ENCODE data around the gene TMEM39A. TPM values are rescaled to one million over a fixed set of nuclear protein-coding genes. Genes with fewer than 3 reads are reported as not detected.

The TMEM39A gene
- total RNA-seq, 4 donors from 2014 or later, result 21.0 to 29.8 (median 27.5) TPM

DNA sequence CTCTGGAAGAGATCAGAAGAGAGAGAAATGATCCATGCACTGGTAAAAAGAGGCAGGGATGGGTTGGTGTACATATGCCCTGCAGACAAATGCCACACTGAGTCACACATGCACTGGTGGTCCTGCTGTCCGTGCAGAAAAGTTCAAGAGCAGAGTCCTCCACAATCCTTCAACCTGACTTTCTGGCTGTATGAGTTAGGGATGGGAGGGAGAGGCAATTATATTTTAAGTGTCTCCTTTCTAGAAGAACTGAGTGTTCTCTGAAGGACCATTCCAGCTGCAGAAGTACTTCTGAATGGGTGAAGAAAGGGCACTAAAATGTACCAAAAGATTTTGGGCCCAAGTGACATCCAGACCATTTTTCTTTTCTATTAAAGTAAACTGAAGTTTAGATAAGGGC, 26.4 kb downstream of the TMEM39A start:
- H3K4me1 ChIP-seq, result no peaks in the 10 kb centered on the region
- peaks cover 70% of the 10 kb centered on the region for H3K36me3 ChIP-seq
- H3K27ac ChIP-seq, result no peak overlapping the region
- TF ChIP-seq POLR2AphosphoS5 (IDR thresholded peaks at IDR 0.05) (no peak), EP300 (IDR thresholded peaks at IDR 0.05) (no peak), CTCF (IDR thresholded peaks at IDR 0.05) (no peak), POLR2A (IDR thresholded peaks at IDR 0.05) (no peak)
- no peaks in the 10 kb centered on the region for H3K27me3 ChIP-seq
- 100% methylated on average over 1 of the region's 1 CpG for WGBS
- DNase-seq (ENCODE audit: low spot score in 2 of 2), result no peak
- H3K4me3 ChIP-seq, result no peak overlapping the region
- no peaks in the 10 kb centered on the region for H3K9me3 ChIP-seq

GRCh38 chr3:119434703-119435102, 28.7 kb downstream of the TMEM39A start:
- H3K27me3 ChIP-seq, result no peaks in the 10 kb centered on the region
- 99% methylated on average over 4 of the region's 4 CpGs for WGBS
- no peaks in the 10 kb centered on the region for H3K4me1 ChIP-seq
- no peak overlapping the region for H3K4me3 ChIP-seq
- DNase-seq (ENCODE audit: low spot score in 2 of 2), result no peak
- H3K9me3 ChIP-seq, result peaks cover 10% of the 10 kb centered on the region
- H3K36me3 ChIP-seq, result peaks cover 83% of the 10 kb centered on the region
- H3K27ac ChIP-seq, result no peak overlapping the region
- no peak for TF ChIP-seq POLR2AphosphoS5 (IDR thresholded peaks at IDR 0.05)
- TF ChIP-seq EP300 (IDR thresholded peaks at IDR 0.05), result no peak
- TF ChIP-seq POLR2A (IDR thresholded peaks at IDR 0.05), result no peak
- TF ChIP-seq CTCF (IDR thresholded peaks at IDR 0.05), result no peak

DNA sequence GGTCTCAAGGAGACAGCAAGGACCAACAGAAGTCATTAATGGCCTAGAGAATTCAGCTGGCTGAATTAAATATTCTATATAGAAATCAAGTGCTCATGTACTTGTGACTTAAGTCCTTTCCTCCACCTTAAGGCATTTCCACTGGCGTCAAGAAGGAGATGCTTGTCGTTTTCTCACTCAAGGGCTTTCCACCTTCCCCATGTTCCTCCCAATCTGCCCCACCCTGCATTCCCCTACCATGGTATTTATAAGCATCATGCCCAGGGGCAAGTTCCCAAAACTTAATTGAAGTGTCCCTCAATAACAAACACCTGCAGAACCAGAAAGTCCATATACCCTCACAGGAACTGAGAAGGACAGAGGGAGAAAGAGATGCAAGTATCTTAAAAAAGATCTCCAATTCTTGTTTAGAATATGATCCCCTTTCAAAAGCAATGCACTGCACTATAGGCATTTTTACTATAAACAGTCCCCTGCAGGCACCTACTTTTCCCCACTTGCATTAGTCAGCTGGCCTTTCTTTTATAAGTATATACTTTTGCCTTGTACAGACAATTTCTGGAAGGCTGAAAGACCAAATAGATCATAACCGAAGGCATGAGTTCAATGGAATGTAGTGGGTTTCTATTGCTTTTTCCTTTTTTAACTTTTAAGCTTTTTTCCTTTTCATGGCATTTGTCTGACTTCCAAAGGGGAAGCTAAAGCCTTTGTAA, 29.6 kb downstream of the TMEM39A start:
- H3K27me3 ChIP-seq, result no peaks in the 10 kb centered on the region
- H3K27ac ChIP-seq, result no peak overlapping the region
- TF ChIP-seq EP300 (IDR thresholded peaks at IDR 0.05) (no peak), POLR2A (IDR thresholded peaks at IDR 0.05) (no peak), CTCF (IDR thresholded peaks at IDR 0.05) (no peak)
- peaks cover 19% of the 10 kb centered on the region for H3K9me3 ChIP-seq
- H3K4me3 ChIP-seq, result no peak overlapping the region
- H3K4me1 ChIP-seq, result no peaks in the 10 kb centered on the region
- DNase-seq (ENCODE audit: low spot score in 2 of 2), result no peak
- WGBS, result 88% methylated on average over 3 of the region's 3 CpGs
- H3K36me3 ChIP-seq, result peaks cover 91% of the 10 kb centered on the region

GRCh38 chr3:119428538-119428937, 34.9 kb downstream of the TMEM39A start:
- Histone ChIP-seq H3K27ac (no peak overlapping the region), H3K9me3 (peaks cover 40% of the 10 kb centered on the region), H3K27me3 (no peaks in the 10 kb centered on the region), H3K36me3 (peaks cover 52% of the 10 kb centered on the region), H3K4me3 (no peak overlapping the region), H3K4me1 (no peaks in the 10 kb centered on the region)
- TF ChIP-seq POLR2AphosphoS5 (IDR thresholded peaks at IDR 0.05), result no peak
- no peak for DNase-seq (ENCODE audit: low spot score in 2 of 2)
- 97% methylated on average over 1 of the region's 1 CpG for WGBS

- no peak overlapping the region for H3K4me3 ChIP-seq
- H3K27me3 ChIP-seq, result no peaks in the 10 kb centered on the region
- H3K36me3 ChIP-seq, result peaks cover 43% of the 10 kb centered on the region
- TF ChIP-seq EP300 (IDR thresholded peaks at IDR 0.05) (no peak), POLR2AphosphoS5 (IDR thresholded peaks at IDR 0.05) (no peak), POLR2A (IDR thresholded peaks at IDR 0.05) (no peak), CTCF (IDR thresholded peaks at IDR 0.05) (no peak)
- DNase-seq (ENCODE audit: low spot score in 2 of 2), result no peak
- H3K9me3 ChIP-seq, result peaks cover 40% of the 10 kb centered on the region
- WGBS, result 100% methylated on average over 1 of the region's 1 CpG
- H3K4me1 ChIP-seq, result no peaks in the 10 kb centered on the region
- H3K27ac ChIP-seq, result no peak overlapping the region
Measured at GRCh38 chr3:119427669-119428068, 35.7 kb downstream of the TMEM39A start.

DNA sequence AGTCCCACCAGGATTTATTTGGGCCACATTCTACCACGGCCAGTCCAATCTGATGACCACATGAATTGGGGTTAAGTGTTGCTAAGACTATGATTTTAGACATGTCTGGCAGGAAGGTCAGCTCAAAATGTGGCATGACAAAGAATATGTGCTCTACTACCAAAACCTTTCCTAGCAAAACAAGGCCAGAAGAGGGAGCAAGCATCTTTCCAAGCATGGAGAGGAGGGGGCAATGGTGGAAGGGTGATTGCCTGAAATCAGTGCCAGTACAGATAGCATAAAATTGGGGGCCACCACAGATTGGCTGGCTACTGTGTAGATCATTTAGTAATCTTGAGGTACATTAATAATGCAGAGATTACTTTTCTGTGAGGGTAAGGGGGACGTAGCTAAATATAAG, 43.2 kb downstream of the TMEM39A start:
- no peak for DNase-seq (ENCODE audit: low spot score in 2 of 2)
- peaks cover 10% of the 10 kb centered on the region for H3K36me3 ChIP-seq

More for the DNA sequence above, 43.2 kb downstream of the TMEM39A start:
- no peak for TF ChIP-seq CTCF (IDR thresholded peaks at IDR 0.05)
- TF ChIP-seq POLR2AphosphoS5 (IDR thresholded peaks at IDR 0.05), result no peak
- TF ChIP-seq POLR2A (IDR thresholded peaks at IDR 0.05), result no peak
- TF ChIP-seq EP300 (IDR thresholded peaks at IDR 0.05), result no peak
- no peaks in the 10 kb centered on the region for H3K27me3 ChIP-seq
- no peak overlapping the region for H3K4me3 ChIP-seq
- peaks cover 3% of the 10 kb centered on the region for H3K9me3 ChIP-seq
- 38% methylated on average over 2 of the region's 2 CpGs for WGBS
- no peaks in the 10 kb centered on the region for H3K4me1 ChIP-seq
- no peak overlapping the region for H3K27ac ChIP-seq
